OCI-LY7 (cell line): ENCODE data around the gene COL6A3. TPM values are rescaled to one million over a fixed set of nuclear protein-coding genes. Genes with fewer than 3 reads are reported as not detected.

Experiments
- BruUV-seq: library from RNA; stranded (reverse); fragments of 400-500 nt; replicated peaks from 2 replicates; lab custom pipeline; 2021; lab: Mats Ljungman, UMichigan
- CTCF ChIA-PET: fragments of 300-600 bp; sonication (Branson Sonifier 250); formaldehyde crosslinking; loops from one replicate; lab custom pipeline; 2022; ENCODE audit warnings: antibody characterized with exemption; ENCODE audit not compliant: unreplicated experiment; lab: Charles Lee
- POLR2A ChIA-PET: fragments of 300-600 bp; sonication (Branson Sonifier 250); formaldehyde crosslinking; loops from one replicate; lab custom pipeline; 2022; ENCODE audit warnings: antibody characterized with exemption; lab: Charles Lee
- DNase-seq: peaks from one replicate; pipeline ENCODE4 v3.0.0-alpha.2; 2015; ENCODE audit warnings: low spot score
- H2AFZ ChIP-seq: fragments of 200-600 bp; sonication (generic), shearing (Covaris generic); 2 replicates; pipeline ENCODE4 v1.6.1; 2014; ENCODE audit warnings: mild to moderate bottlenecking, antibody characterized with exemption, low read length, moderate library complexity
- H3K27ac ChIP-seq: fragments of 200-600 bp; sonication (generic); 2 replicates; pipeline ENCODE4 v1.5.1; 2014; ENCODE audit warnings: mixed run types, low read depth, mild to moderate bottlenecking, moderate library complexity, low read length, inconsistent platforms; ENCODE audit not compliant: poor library complexity, severe bottlenecking
- H3K36me3 ChIP-seq: fragments of 200-600 bp; sonication (generic); 2 replicates; pipeline ENCODE4 v1.6.1; 2014; ENCODE audit warnings: mild to moderate bottlenecking, antibody characterized with exemption, low read length, moderate library complexity, mixed read lengths; ENCODE audit not compliant: insufficient read depth
- H3K4me1 ChIP-seq: fragments of 200-600 bp; sonication (generic); 2 replicates; pipeline ENCODE4 v1.5.1; 2014; ENCODE audit warnings: mild to moderate bottlenecking, low read length; ENCODE audit not compliant: insufficient read depth, poor library complexity, severe bottlenecking
- H3K4me2 ChIP-seq: fragments of 200-600 bp; sonication (generic); 2 replicates; pipeline ENCODE4 v1.6.1; 2014; ENCODE audit warnings: mild to moderate bottlenecking, low read length
- H3K4me3 ChIP-seq: fragments of 200-600 bp; sonication (generic); 2 replicates; pipeline ENCODE4 v1.5.1; 2014; ENCODE audit warnings: mild to moderate bottlenecking, low read depth, low read length; ENCODE audit not compliant: poor library complexity, severe bottlenecking
- H3K79me2 ChIP-seq: fragments of 200-600 bp; sonication (generic); 2 replicates; pipeline ENCODE4 v1.6.1; 2016; ENCODE audit warnings: low read depth, mild to moderate bottlenecking, low read length, moderate library complexity, mixed read lengths; ENCODE audit not compliant: insufficient read depth
- H3K9me2 ChIP-seq: fragments of 200-600 bp; sonication (generic); 2 replicates; pipeline ENCODE4 v1.6.1; 2016; ENCODE audit warnings: mild to moderate bottlenecking, low read length, mixed read lengths; ENCODE audit not compliant: insufficient read depth
- H3K9me3 ChIP-seq: fragments of 200-600 bp; sonication (generic); 2 replicates; pipeline ENCODE4 v1.6.1; 2014; ENCODE audit warnings: mild to moderate bottlenecking, mixed run types, low read length, mixed read lengths
- H4K20me1 ChIP-seq: fragments of 200-600 bp; sonication (generic); 2 replicates; pipeline ENCODE4 v1.6.1; 2014; ENCODE audit warnings: mild to moderate bottlenecking, antibody characterized with exemption, low read length, moderate library complexity, mixed read lengths; ENCODE audit not compliant: insufficient read depth
- CTCF ChIP-seq: fragments of 200-600 bp; sonication (generic); conservative IDR thresholded peaks from 2 replicates; pipeline ENCODE4 v1.5.1; 2014; ENCODE audit warnings: mild to moderate bottlenecking, antibody characterized with exemption, low read length, moderate library complexity, mixed read lengths
- EZH2phosphoT487 ChIP-seq: fragments of 200-600 bp; sonication (generic); IDR thresholded peaks from 2 replicates; pipeline ENCODE4 v1.6.1; 2018; ENCODE audit warnings: low read depth, borderline replicate concordance, mild to moderate bottlenecking, mixed run types, antibody characterized with exemption, low read length, moderate library complexity, mixed read lengths
- intact Hi-C: fragments of 100-400 bp; cut with micrococcal nuclease; formaldehyde crosslinking; loops from one replicate; pipeline ENCODE4 v1.10.0; 2022; ENCODE audit not compliant: unreplicated experiment
- total RNA-seq, 2 experiments: library from RNA; depleted of rRNA in 1 of 2; stranded (reverse); fragments of >200 nt in 1 of 2; shearing (Covaris generic) in 1 of 2; gene quantifications; 2 replicates each; pipeline ENCODE4 v1.2.3, GENCODE V29; 2014 to 2022

COL6A3 gene
- total RNA-seq, 2 experiments from 2014 or later, result not detected

- no peak for DNase-seq
- intact Hi-C loops, result no loop called here
- no TSS peak for BruUV-seq
- Histone ChIP-seq H3K4me3 (no peak overlapping the region), H3K9me3 (no peaks in the 10 kb centered on the region), H3K36me3 (no peaks in the 10 kb centered on the region), H3K4me2 (no peak overlapping the region), H3K79me2 (no peaks in the 10 kb centered on the region), H3K27ac (no peak overlapping the region), H3K4me1 (no peaks in the 10 kb centered on the region), H2AFZ (no peak overlapping the region), H3K9me2 (no peaks in the 10 kb centered on the region), H4K20me1 (no peaks in the 10 kb centered on the region)
- ChIA-PET POLR2A (interaction anchor here (1.1 kb wide), 1 partner anchor 978 kb away, joined by 4 read pairs; no protein-coding TSS in a partner anchor), CTCF (no interaction called here)
- no peak for TF ChIP-seq EZH2phosphoT487
- no peak for TF ChIP-seq CTCF
Observed at GRCh38 chr2:237293978-237294377, 120.0 kb downstream of the COL6A3 start.

GRCh38 chr2:237291138-237291792 is 122.7 kb downstream of the COL6A3 start:
- POLR2A ChIA-PET, result interaction anchor here (0.6 kb wide), 2 partner anchors 698 to 1738 kb away, joined by 3 read pairs; no protein-coding TSS in a partner anchor
- Histone ChIP-seq H3K36me3 (no peaks in the 10 kb centered on the region), H3K79me2 (no peaks in the 10 kb centered on the region), H3K9me2 (no peaks in the 10 kb centered on the region), H3K27ac (no peak overlapping the region), H3K4me1 (no peaks in the 10 kb centered on the region), H3K9me3 (no peaks in the 10 kb centered on the region), H3K4me2 (no peak overlapping the region), H4K20me1 (no peaks in the 10 kb centered on the region), H2AFZ (no peak overlapping the region), H3K4me3 (no peak overlapping the region)
- no peak for TF ChIP-seq CTCF
- TF ChIP-seq EZH2phosphoT487, result no peak
- no peak for DNase-seq
- CTCF ChIA-PET, result no interaction called here
- intact Hi-C loops, result no loop called here
- BruUV-seq, result no TSS peak

- H4K20me1 ChIP-seq, result no peaks in the 10 kb centered on the region
- no peak overlapping the region for H3K27ac ChIP-seq
- H2AFZ ChIP-seq, result no peak overlapping the region
- no peak for TF ChIP-seq CTCF
- DNase-seq, result no peak
- H3K4me1 ChIP-seq, result no peaks in the 10 kb centered on the region
- H3K9me3 ChIP-seq, result no peaks in the 10 kb centered on the region
- CTCF ChIA-PET, result no interaction called here
- no peak overlapping the region for H3K4me3 ChIP-seq
- POLR2A ChIA-PET, result no interaction called here
- no TSS peak for BruUV-seq
- H3K4me2 ChIP-seq, result no peak overlapping the region
- intact Hi-C loops, result no loop called here
- no peaks in the 10 kb centered on the region for H3K36me3 ChIP-seq
- no peaks in the 10 kb centered on the region for H3K9me2 ChIP-seq
- H3K79me2 ChIP-seq, result no peaks in the 10 kb centered on the region
Observed at GRCh38 chr2:237290261-237290660, 123.7 kb downstream of the COL6A3 start.
